ENCODE data around the gene MYOM3.

DNA sequence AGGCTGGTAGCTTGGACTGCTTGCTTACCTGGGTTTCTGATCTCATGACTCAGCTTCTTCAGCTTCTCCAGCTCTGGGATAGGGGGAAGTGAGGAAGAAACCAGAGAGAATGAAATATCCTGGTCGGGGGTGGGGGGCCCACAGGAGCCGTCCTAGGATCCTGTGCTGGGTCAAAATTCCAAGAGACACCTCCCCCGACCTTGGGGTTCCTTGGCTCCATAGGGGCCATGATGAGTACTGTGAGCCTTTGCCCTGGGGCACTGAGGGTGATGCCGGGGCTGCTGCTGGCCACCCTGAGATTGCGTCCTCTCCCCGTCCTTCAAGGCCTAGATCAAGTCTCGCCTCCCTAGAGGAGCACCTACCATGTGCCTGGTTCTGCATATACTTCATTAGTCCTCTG, 40.0 kb downstream of the MYOM3 start:
- no peak for TF ChIP-seq CTCF (optimal IDR thresholded peaks at IDR 0.05 in 1 of 3, IDR thresholded peaks at IDR 0.05 in 1 of 3, conservative IDR thresholded peaks at IDR 0.05 in 1 of 3; ENCODE audit: extremely low read depth in 1 of 3, insufficient read depth in 2 of 3, low read length in 3 of 3)
- no peak for TF ChIP-seq EZH2 (IDR thresholded peaks at IDR 0.05; ENCODE audit: low read length)
